Spleen (tissue), 7 donors: Measurements from ENCODE around the gene SEMA3B.
"Not testable (repeated sequence)": the region's sequence is repeated elsewhere in the genome, so short reads cannot be mapped to it uniquely, and the experiment has no call there.

Experiments
- POLR2A ChIP-seq, 3 donors: fragments of 450-650 bp; IDR thresholded peaks; one replicate each; pipeline ENCODE4 v1.5.1; 2017; ENCODE audit warnings: antibody characterized with exemption in 3 of 3, mild to moderate bottlenecking in 1 of 3
- POLR2AphosphoS5 ChIP-seq, 3 donors: sonication (generic); formaldehyde crosslinking; IDR thresholded peaks; one replicate each; pipeline ENCODE4 v1.5.1; 2017; ENCODE audit warnings: antibody characterized with exemption in 3 of 3
- TF ChIP-seq, protein P1 (sequence below), 11 experiments: fragments of 200-600 bp in 7 of 11; fragments of 450-650 bp in 4 of 11; sonication (generic) in 4 of 11; IDR thresholded peaks in 8 of 11; conservative IDR thresholded peaks in 3 of 11; 1 replicate in 7 of 11; 2 replicates in 4 of 11; pipeline versions ENCODE4 v1.4.0 to v1.8.0; 2016 to 2021; ENCODE audit warnings: antibody characterized with exemption in 11 of 11, inconsistent platforms in 4 of 11, mild to moderate bottlenecking in 1 of 11
- donor health status: DM: no; HTN: no; CAD: no; lungs with moderate emphysema.
- donor health status: DM: no; HTN: no; CAD: no.
- donor health status: DM: no; HTN: no; CAD: no.

DNA sequence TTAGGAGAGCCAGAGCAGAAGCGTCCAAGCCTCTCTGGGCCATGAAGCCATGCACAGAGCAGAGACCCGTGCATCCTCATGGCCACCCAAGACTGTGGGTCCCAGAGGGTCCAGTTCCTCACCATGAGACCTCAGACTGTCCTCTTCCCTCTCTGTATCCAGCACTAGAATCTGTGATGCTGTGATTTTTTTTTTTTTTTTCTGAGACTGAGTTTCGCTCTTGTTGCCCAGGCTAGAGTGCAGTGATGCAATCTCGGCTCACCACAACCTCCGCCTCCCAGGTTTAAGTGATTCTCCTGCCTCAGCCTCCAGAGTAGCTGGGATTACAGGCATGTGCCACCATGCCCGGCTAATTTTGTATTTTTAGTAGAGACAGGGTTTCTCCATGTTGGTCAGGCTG, 24.1 kb upstream of the SEMA3B start:
- TF ChIP-seq POLR2AphosphoS5 (IDR thresholded peaks at IDR 0.05), result peak in 1 of 3 donors; percentile 13
- not testable (repeated sequence) for TF ChIP-seq POLR2A (IDR thresholded peaks at IDR 0.05)
- TF ChIP-seq, protein P1, sequence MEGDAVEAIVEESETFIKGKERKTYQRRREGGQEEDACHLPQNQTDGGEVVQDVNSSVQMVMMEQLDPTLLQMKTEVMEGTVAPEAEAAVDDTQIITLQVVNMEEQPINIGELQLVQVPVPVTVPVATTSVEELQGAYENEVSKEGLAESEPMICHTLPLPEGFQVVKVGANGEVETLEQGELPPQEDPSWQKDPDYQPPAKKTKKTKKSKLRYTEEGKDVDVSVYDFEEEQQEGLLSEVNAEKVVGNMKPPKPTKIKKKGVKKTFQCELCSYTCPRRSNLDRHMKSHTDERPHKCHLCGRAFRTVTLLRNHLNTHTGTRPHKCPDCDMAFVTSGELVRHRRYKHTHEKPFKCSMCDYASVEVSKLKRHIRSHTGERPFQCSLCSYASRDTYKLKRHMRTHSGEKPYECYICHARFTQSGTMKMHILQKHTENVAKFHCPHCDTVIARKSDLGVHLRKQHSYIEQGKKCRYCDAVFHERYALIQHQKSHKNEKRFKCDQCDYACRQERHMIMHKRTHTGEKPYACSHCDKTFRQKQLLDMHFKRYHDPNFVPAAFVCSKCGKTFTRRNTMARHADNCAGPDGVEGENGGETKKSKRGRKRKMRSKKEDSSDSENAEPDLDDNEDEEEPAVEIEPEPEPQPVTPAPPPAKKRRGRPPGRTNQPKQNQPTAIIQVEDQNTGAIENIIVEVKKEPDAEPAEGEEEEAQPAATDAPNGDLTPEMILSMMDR (IDR thresholded peaks at IDR 0.05 in 8 of 11, conservative IDR thresholded peaks at IDR 0.05 in 3 of 11), result peak in 1 of 11 experiments; percentile 9
